ENCODE measurements around the gene JCAD.
"Not testable (repeated sequence)": the region's sequence is repeated elsewhere in the genome, so short reads cannot be mapped to it uniquely, and the experiment has no call there.

Gene JCAD

DNA sequence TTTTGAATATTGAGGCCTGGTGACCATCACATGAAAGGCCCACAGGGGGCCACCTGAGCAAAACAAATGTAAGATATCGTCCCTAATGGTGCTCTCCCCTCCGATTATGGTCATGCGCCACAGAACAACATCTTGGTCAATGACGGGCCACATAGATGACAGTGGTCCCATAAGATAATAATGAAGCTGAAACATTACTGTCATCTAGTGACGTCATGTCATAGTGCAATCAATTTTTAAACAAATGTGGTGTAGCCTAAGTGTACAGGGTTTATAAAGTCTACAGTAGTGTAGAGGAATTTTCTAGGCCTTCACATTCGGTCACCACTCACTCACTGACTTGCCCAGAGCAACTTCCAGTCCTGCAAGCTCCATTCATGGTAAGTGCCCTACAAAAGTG is 36.8 kb downstream of the JCAD start:
- no peak for DNase-seq

DNA sequence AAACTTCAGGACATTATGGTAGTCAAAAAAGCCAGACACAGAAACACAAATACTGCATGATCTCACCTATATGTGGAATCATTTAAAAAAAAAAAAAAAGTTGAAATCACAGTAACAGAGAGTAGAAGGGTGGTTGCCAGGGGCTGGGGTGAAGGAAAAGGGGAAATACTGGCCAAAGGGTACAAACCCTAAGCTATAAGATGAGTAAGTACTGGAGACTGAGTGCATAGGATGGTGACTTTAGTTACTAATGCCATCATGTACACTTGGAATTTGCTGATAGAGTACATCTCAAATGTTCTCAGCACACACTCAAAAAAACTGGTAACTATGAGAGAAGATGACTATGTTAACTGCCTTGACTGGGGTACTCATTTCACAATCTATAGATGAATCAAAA is 39.9 kb downstream of the JCAD start:
- no peak for DNase-seq

DNA sequence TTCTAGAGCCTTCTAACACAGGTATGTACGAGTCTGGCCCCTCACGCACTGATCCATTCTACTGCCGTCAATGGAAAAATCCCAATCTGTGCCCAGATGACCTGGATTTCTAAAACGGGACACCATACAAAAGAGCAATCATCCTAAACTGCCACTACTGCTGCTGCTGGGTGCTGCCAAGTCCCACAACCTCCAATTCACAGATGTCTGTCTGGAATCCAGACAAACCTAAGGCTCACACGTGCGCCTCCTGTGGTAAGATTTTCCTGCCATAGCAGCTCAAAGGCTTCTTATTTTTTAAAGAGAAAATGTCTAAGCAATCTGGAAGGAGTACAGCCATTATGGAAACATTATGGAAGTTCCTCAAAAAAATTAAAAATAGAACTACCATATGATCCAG is 40.9 kb downstream of the JCAD start:
- DNase-seq = no peak

DNA sequence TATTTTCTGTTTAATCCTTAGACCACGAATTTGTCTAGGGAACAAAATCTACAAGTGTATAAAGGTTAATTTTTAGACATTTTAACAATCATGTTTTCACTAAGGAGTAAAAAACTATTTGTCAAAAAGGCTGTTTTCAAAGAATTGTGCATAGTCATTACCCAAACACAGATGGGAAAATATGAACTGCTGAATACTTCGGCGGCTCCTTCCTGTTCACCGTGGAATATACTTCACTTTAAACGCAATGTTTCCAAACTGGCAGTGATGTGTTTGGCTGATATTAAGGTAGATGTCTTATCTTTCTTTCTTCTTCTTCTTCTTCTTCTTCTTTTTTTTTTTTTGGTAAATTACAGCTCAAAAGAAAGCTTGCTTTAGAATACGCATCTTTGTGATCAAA is 41.4 kb downstream of the JCAD start:
- DNase-seq = no peak

DNA sequence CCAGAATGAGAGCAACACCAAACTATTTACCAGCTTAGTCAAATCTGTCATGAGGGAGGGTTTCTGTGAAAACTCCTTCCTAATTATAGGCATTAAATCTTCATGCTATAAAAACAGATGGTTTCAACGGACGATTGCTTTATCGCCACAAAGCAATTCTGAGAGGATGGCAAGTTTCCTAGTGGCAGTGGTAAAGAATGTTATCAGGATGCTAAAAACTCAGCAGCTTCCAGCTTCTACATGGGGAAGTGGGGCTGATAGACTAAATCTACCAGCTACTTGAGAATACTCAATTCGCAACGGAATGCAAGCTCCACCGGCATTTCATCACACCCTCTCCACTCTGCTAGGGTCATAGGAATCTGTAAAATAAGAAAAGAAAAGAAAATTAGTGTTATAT is 41.8 kb downstream of the JCAD start:
- no peak for DNase-seq

DNA sequence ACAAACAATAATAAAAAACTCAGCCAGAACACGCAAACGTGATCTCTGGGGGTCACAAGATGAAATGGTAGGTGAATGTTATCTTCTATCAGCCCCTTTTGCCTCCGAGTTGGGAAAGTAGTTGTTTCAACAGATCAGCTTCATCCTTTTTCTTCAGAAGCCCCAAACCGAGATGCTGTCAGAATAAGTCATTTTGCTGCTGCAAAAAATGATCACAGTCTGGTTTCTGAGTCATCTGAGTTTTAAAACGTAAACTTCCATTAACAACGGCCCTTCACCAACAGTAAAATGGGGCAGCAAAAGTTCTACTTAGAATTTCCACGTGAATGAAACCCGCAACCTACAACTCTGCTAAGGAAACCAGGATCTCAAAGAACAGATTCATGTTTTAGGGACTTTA is 44.9 kb downstream of the JCAD start:
- DNase-seq = no peak

DNA sequence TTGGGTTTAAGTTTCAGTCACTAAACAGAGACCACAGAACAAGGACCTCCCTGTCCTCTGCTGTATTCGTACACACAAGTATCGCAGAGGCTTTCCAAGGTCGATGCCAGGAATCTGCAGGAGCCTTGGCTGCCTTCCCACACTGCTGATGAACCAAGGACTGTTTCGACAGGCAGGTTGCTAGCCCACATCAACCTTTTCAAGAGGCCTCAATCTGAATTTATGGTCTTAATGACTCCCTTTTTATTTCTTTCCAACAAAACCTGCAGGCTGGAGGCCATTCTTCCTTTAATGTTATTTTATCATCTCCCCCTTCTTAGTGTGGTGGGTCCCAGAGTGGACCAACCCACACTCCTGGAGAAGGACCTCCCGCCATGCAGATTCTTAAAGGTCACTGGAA is 45.6 kb downstream of the JCAD start:
- no peak for DNase-seq

DNA sequence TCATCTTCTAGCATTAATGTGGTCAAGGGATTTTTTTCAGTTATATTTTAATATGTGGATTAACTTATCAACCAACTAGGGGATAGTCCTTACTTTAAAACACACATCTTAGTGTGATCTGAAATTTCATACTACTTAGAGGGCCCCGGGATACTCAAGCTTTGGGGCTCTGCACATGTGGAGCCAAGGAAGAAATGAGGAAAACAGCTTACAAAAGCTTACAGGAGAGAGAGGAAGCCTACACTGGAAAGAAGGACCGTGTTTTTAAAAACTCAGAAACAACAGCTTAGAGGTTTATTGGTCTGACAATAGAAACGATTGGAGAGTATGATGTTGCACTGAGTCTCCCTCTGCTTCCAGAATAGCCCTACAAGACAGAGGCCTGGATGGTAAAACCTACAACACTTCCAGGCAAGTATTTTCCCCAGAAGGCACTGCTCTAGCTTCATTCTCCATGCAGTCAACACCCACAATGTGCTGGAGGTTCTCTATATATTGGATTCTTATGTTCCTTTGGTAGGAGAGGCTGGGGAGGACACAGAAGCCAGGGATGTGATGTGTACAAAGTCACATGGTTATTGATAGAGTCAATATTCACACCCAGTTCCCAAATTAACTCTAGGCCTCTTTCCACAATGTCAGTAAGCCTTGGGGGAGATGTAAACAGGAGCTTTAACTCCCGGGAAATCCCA is 47.3 kb downstream of the JCAD start:
- DNase-seq = no peak

DNA sequence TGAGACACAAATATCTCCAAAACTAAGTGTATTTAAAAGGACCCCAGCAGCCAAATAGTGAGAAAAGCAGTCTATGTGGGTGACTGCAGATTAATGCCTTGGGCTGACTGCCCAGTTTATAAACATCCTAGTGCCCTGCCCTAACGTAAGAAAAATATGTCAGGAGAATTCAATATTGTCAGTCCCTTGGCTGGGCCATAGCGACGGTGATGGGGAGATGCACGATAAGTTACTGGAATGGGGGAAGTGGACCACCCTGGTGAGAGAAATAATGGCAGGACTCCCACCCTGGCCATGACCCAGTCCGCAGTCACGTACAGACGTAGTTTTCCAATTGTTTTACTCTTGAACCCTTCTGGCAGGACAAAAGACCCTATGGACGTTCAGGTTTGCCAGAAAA is 48.0 kb downstream of the JCAD start:
- DNase-seq = no peak

DNA sequence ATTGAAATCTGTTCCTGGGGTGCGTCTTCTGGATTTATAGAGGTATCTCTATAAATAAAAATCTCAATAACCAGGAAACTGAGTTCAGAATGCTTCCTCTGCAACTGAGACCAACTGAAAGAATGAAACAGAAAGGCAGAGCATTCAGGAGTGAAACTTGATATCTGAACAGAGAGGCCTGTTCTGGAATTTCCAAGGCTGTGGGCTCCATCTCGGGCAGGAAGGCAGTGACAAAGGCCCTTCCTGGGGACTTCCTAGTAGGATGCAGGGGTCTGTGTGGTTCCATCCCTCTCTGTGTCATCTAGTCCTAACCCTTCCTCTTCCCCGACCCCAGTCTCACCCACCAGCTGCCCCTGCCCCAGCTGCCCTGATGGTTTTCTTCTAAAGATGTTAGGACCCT is 52.0 kb downstream of the JCAD start:
- no peak for DNase-seq

DNA sequence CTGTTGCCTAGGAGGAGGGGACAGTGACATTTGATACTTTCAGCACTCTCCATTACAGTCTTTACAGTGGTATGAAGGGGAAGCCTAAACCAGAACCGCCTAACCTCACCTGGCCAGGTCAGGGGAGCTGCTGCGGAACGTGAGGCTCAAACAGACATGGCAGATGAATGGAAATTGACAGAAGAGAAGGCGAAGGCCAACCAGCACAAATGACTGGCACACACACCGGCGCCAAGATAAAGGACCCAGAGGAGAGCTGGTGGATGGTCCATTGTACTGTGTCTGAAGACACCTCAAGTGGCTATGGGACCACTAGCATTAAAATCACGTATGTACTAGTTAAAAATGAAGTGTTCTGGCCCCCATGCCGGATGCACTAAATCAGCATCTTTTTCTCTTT is 53.0 kb downstream of the JCAD start:
- DNase-seq = no peak

DNA sequence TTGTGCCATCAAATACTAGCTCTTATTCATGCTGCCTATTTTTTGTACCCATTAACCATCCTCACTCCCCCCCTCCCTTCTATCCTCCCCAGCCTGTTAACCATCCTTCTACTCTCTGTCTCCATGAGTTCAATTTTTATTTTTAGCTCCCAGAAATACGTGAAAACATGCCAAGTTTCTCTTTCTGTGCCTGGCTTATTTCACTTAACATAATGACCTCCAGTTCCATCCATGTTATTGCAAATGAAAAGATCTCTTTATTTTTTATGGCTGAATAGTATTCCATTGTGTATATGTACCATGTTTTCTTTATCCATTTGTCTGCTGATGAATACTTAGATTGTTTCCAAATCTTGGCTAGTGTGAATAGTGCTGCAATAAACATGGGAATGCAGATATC is 54.3 kb downstream of the JCAD start:
- not testable (repeated sequence) for DNase-seq

DNA sequence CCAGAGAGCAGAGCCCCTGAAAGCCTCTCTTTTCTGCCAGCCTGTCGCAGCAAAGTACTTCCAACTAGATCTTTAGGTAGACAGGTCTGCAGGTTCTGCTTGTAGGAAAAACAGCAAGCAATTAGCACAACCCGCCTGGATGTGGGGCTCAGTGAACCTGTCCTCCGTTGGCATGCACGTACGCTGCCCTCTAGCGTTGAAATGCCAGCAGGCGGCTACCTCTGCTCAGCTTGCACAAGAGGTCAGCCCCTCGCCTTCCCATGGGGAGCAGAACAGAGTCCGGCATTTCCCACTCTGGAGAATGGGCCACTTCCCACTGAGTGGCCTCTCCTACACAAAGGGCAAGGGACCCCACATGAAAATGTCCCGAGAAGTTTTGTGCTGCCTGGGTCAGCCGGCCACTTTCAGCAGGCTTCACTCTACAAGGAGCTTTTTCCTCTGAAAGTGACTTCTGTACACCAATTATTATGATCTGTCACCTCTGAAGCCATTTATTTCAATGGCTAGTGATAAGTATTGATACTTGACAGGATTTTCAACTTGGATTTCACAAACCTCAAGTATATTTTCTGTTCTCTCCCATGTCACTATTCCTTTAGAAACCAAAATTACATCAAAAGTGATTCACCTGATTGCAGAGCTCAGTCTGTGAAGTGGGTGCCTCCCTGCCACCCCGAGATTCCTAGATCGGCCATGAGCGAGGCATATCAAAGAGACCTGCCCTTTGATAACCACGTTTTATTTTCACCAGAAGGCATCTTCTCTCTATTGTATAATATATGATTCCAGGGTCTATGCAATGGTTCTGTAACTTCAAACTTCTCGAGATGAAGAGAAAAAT is 56.7 kb downstream of the JCAD start:
- DNase-seq = peak; percentile 82

DNA sequence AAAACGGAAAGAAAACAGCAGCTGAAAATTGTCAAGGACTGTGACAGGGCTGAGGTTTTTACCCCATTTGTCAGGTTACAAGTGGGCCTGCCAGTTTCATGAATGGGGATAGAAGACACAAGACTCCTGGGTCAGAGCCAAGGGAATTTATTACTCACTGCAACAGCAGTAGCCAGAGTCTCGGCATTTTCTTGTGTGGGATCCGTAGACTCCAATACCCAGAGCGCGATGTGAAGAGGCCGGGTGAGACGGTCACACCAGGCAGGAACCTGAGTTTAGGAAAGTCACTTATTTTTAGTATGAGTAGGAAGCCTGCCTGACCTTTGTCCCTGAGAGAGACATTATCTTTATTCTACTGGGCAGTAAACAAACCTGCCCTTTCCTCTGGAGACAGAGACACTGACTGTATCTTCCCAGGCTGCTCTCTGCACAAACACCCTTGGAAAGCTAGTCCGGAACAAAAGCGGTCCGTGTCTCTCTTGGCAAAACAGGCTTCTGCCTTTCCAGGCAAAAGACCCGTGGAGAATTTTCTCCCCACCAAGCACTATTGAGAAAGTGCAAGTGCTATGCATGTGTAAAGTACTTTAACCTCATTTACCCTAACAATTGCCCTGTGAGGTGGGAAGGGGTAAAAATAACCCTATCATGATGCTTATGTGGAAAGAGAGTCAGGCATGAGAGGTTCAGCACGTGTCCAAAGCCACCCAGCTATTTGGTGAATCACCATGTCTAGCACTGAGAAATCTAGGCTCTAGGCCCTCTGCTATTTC is 58.4 kb downstream of the JCAD start:
- no peak for DNase-seq

DNA sequence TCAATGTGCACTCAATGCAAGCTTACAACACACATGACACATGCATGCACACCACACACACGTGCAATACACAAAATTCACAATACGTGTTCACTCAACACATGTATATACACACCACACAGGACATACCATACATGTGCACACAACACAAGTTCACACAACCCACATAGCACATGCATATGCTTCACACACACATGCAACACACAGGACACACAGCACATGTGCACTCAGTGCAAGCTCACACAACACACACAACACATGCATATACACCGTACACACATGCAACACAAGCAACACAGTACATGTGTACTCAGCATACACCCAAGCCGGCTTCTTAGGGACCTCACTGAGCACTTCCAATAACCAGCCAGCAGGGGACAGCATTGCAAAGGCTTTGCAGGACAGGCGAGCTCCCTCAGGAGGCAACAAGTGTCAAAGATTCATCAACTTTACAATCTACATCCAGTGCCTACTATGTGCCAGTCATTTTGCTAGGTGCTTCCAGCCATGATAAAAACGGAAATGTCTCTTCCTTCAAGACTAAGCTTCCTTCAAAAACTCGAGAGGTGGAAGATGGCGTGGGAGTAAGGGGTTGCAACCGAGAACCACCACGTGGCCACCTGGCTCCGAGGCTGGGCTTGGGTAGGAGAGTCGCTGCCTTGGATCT is 61.1 kb downstream of the JCAD start:
- DNase-seq = peak; percentile 81

DNA sequence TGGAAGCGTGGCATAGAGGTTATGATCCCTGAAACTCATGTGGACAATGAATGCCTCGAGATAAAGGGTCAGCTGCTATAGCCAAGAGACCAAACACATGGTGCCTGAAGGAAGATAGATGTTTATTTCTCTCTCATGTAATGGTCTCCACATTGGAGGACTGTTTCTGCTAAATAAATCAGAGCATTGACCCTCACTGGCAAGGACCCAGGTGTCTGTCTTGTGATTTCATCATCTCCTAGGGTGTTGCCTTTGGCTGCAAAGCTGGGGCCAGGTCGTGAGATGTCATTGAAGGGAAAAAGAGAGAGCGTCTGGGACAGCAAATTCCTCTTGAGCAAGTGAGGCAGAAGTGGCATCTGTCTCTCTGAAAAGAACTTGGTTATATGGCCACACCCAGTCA is 64.6 kb downstream of the JCAD start:
- DNase-seq = no peak

DNA sequence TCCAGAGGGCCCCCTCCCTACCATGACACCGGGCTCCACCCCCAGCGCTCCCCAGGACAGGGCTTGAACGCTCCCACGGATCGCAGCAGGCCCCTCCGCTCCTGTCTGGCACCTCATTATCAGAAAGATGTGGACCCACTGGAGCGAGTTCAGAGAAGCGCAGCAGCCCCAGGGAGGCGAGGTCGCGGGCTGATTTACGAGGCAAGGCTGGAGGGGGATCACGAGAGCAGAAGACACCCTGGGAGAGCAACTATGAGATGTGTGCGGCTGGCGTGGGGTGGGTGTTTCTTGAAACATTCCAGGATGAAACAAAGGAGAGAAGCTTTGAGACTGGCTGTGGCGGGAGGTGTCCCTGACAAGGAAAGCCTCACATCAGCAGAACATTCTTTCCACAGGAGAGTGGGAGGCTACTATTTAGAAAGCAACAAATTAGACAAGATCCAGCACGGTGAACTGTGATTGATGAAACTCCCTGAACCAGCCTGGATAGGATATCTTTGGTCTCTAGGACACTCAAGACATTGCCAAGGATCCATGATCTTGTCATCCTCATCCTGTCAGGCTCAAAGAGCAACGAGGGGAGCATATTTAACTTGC is 66.0 kb downstream of the JCAD start:
- no peak for DNase-seq

DNA sequence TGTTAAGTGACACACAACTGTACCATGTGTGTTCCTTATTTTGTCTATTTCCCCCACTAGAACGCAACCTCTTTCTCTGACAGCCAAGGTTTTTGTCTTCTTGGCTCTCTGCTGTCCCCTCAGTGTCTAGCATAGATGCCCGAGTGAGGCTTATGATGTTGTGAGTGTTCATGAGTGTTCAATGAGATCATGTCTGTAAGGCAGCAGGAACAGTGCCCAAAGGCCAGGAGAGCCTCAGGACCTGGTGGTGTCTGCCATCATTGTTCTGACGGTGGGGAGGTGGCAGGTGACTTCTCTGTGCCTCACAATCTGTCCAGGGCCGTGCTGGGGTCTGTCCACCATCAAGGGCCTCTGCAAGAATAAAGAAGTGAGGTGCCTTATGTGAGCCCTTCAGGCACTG is 66.5 kb downstream of the JCAD start:
- DNase-seq = no peak

DNA sequence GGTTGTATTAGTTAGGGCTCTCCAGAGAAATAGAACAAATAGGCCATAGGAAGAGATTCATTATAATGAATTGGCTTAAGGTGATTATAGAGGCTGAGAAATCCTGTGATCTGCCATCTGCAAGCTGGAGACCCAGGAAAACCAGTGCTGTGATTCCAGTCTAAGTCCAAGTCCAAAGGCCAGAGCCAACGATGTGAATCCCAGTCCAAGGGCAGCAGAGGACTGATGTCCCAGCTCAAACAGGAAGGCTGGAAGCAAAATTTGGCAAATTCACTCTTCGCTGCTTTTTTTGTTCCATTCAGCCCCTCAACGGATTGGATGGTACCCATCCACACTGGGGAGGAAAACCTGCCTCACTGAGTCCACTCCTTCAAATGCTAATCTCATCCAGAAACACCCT is 68.0 kb downstream of the JCAD start:
- no peak for DNase-seq

DNA sequence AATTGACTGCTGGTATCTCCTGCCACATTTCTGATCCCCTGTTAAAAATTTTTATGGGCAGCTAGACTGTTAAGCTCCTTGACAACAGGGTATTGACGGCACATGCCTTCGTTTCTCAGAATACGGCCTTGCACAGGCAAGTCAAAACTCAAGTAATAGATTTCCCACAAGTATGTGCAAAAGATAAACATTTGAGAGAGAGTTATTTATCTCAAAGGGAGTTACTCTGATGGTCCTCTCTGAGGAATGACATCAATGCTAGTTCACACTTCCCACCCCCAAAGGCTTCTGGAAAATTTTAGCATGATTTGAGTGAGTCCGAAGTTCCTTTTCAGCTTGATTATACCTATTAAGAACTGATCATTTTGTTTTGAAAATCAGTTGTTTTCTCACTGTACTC is 71.9 kb downstream of the JCAD start:
- no peak for DNase-seq

DNA sequence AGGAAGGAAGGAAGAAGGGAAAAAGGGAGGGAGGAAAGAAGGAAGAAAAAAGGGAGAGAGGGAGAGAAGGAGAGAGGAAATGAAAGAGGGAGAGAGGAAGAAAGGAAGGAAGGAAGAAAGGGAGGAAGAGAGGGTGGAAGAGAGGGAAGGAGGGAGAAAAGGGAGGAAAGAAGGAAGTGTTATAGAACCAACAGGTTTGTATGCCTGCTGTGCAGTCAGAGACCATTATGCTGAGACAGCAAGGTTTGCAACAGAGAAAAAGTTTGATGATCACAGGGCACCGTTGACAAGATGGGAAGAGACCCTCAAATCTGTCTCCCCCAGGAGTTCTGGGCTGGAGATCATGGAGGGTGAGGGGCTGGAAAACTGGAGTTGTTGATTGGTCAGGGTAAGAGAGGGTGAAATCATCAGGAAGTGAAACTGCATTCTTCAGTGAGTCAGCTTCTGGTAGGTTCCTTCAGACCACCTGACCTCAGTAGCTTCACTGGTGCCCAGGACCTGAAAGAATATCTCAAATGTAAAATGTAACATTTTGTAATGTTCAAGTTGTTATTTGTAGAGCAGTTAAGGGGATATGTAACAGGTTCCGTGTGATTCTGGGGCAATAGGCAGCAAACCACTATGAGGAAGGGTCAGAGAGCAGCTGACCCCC is 76.3 kb downstream of the JCAD start:
- DNase-seq = no peak

DNA sequence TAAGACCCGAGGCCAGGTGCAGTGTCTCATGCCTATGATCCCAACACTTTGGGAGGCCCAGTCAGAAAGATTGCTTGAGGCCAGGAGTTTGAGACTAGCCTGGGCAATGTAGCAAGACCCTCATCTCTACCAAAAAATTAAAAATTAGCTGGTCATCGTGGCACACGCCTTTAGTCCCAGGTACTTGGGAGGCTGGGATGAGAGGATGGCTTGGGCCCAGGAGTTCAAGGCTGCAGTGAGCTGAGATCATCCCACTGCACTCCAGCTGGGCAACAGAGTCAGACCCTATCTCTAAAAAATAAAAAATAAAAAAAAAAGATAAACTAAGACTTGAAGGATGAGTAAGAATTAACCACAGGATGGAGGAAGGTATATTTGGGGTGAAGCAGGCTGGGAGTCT is 77.9 kb downstream of the JCAD start:
- DNase-seq = no peak

Data from activated CD8-positive, alpha-beta memory T cell treated with anti-CD3 and anti-CD28 coated beads, Interleukin-2, amount 50 U/mL, for 48 hours (primary cell).